ENCODE data around the gene TDRD12.

DNA sequence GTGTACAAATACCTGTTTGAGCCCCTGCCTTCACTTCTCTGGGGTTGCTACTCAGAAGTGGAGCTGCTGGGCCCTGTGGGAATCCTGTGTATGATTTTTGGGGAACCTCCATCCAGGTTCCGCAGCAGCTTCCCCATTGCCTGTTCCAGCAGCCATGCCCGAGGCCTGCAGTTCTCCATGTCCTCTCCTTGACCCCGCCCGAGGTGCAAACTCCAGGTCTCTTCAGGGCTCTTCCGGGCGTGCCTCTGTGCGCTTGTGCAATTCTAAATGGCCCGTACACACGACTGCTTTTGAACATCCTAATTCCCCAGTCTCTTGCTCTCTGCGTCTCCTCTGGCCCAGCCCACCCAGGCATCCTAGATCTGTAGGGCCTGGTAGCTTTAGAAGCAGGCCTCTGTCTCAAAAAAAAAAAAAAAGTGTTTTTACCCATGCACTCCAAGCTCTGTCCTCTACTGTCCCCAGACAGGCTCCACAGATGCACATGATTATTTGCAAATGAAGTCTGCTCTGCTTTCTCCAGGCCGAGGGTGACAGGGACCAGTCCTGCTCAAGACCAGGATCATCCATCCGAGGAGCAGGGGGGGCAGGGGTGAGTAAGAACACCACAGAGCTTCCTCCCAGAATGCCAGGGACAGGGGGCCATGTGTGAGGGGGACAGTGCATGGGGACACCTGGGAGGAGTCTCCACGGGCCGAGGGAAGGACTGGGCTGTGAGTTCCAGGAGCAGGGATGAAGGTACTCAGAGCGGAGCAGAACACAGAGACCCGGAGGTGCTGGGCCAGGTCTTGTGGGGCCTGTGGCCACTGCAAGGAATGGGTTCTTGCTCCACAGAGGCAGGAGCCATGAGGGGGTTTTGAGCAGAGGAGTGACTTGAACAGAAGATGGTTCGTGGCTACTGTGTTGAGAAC is 98.3 kb downstream of the TDRD12 start:
- TF ChIP-seq, protein P1, sequence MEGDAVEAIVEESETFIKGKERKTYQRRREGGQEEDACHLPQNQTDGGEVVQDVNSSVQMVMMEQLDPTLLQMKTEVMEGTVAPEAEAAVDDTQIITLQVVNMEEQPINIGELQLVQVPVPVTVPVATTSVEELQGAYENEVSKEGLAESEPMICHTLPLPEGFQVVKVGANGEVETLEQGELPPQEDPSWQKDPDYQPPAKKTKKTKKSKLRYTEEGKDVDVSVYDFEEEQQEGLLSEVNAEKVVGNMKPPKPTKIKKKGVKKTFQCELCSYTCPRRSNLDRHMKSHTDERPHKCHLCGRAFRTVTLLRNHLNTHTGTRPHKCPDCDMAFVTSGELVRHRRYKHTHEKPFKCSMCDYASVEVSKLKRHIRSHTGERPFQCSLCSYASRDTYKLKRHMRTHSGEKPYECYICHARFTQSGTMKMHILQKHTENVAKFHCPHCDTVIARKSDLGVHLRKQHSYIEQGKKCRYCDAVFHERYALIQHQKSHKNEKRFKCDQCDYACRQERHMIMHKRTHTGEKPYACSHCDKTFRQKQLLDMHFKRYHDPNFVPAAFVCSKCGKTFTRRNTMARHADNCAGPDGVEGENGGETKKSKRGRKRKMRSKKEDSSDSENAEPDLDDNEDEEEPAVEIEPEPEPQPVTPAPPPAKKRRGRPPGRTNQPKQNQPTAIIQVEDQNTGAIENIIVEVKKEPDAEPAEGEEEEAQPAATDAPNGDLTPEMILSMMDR (IDR thresholded peaks at IDR 0.05) = no peak
- TF ChIP-seq POLR2A (IDR thresholded peaks at IDR 0.05) = no peak

Data from thyroid gland (tissue), 4 donors.